Measurements from ENCODE around the gene FREM1. TPM values are rescaled to one million over a fixed set of nuclear protein-coding genes. Genes with fewer than 3 reads are reported as not detected.

The FREM1 gene
- total RNA-seq, 1 experiment from 2014 or later, result 0.17 TPM

GRCh38 chr9:14693251-14693861, 216.9 kb downstream of the FREM1 start, which contains the start of gene ZDHHC21:
Gene ZDHHC21, minus strand, starts transcription at chr9:14693432. Its CDS starts 19,092 bp downstream, at chr9:14674340.
- Histone ChIP-seq H3F3A (ENCODE audit: insufficient read depth, low read depth) (0 out of 2 replicates have a peak, but pooled peaks cover 3% of the 10 kb centered on the region), H3K4me3 (peak within 1 kb of the TSS; percentile 65), H3K4me2 (peak within 1 kb of the TSS; percentile 86), H3K27me3 (ENCODE audit: insufficient read depth, low read depth) (no peaks in the 10 kb centered on the region), H3K9me2 (ENCODE audit: insufficient read depth) (no peaks in the 10 kb centered on the region), H4K20me1 (ENCODE audit: insufficient read depth) (no peaks in the 10 kb centered on the region), H2AFZ (peak within 1 kb of the TSS; percentile 81), H3K9me3 (ENCODE audit: insufficient read depth, low read depth) (no peaks in the 10 kb centered on the region), H3K27ac (no peak within 1 kb of the TSS), H3K4me1 (replicated peaks; ENCODE audit: insufficient read depth) (peaks cover 19% of the 10 kb centered on the region), H3K79me2 (ENCODE audit: low read depth) (peaks cover 20% of the 10 kb centered on the region), H3K36me3 (ENCODE audit: low read depth) (no peaks in the 10 kb centered on the region)
- BruUV-seq (replicated peaks), result no TSS peak
- CTCF ChIA-PET, result no interaction called here
- DNase-seq, result peak in 1 of 2 experiments; percentile 51
- intact Hi-C loops (cut with micrococcal nuclease; ENCODE audit: unreplicated experiment), result no loop called here
- TF ChIP-seq EZH2 (IDR thresholded peaks at IDR 0.05; ENCODE audit: low read depth), result no peak
- TF ChIP-seq CTCF (conservative IDR thresholded peaks at IDR 0.05), result no peak
- POLR2A ChIA-PET (ENCODE audit: unreplicated experiment), result no interaction called here

GRCh38 chr9:14692470-14693250, 217.6 kb downstream of the FREM1 start:
- ChIA-PET CTCF (no interaction called here), POLR2A (ENCODE audit: unreplicated experiment) (interaction anchor here (0.7 kb wide), 1 partner anchor 186 kb away, joined by 3 read pairs; no protein-coding TSS in a partner anchor)
- 0 out of 2 replicates have a peak, but pooled peaks cover 3% of the 10 kb centered on the region for H3F3A ChIP-seq (ENCODE audit: insufficient read depth, low read depth)
- no peak overlapping the region for H3K27ac ChIP-seq
- peak overlapping the region; percentile 86 for H3K4me2 ChIP-seq
- H3K79me2 ChIP-seq (ENCODE audit: low read depth), result peaks cover 20% of the 10 kb centered on the region
- TF ChIP-seq EZH2 (IDR thresholded peaks at IDR 0.05; ENCODE audit: low read depth), result no peak
- H2AFZ ChIP-seq, result peak overlapping the region; percentile 81
- TSS peak; percentile 69 for BruUV-seq (replicated peaks)
- peaks cover 19% of the 10 kb centered on the region for H3K4me1 ChIP-seq (replicated peaks; ENCODE audit: insufficient read depth)
- no peaks in the 10 kb centered on the region for H3K36me3 ChIP-seq (ENCODE audit: low read depth)
- H4K20me1 ChIP-seq (ENCODE audit: insufficient read depth), result no peaks in the 10 kb centered on the region
- no peaks in the 10 kb centered on the region for H3K9me2 ChIP-seq (ENCODE audit: insufficient read depth)
- DNase-seq, result peak in 1 of 2 experiments; percentile 8
- H3K9me3 ChIP-seq (ENCODE audit: insufficient read depth, low read depth), result no peaks in the 10 kb centered on the region
- intact Hi-C loops (cut with micrococcal nuclease; ENCODE audit: unreplicated experiment), result no loop called here
- no peaks in the 10 kb centered on the region for H3K27me3 ChIP-seq (ENCODE audit: insufficient read depth, low read depth)
- peak overlapping the region; percentile 65 for H3K4me3 ChIP-seq

- intact Hi-C loops (cut with micrococcal nuclease; ENCODE audit: unreplicated experiment), result no loop called here
- H3K9me3 ChIP-seq (ENCODE audit: insufficient read depth, low read depth), result no peaks in the 10 kb centered on the region
- no peaks in the 10 kb centered on the region for H3K9me2 ChIP-seq (ENCODE audit: insufficient read depth)
- BruUV-seq (replicated peaks), result no TSS peak
- peaks cover 20% of the 10 kb centered on the region for H3K79me2 ChIP-seq (ENCODE audit: low read depth)
- TF ChIP-seq CTCF (conservative IDR thresholded peaks at IDR 0.05) (no peak), EZH2 (IDR thresholded peaks at IDR 0.05; ENCODE audit: low read depth) (no peak)
- H3K27ac ChIP-seq, result peak overlapping the region; percentile 27; the same call in 1 of the 2 replicates
- ChIA-PET POLR2A (ENCODE audit: unreplicated experiment) (no interaction called here), CTCF (interaction anchor here (0.6 kb wide), 1 partner anchor 1411 kb away, joined by 3 read pairs; no protein-coding TSS in a partner anchor)
- H2AFZ ChIP-seq, result no peak overlapping the region; the same call in 1 of the 2 replicates
- H3K4me2 ChIP-seq, result peak overlapping the region; percentile 86
- H3K36me3 ChIP-seq (ENCODE audit: low read depth), result 0 out of 2 replicates have a peak, but pooled peaks cover 3% of the 10 kb centered on the region
- 0 out of 2 replicates have a peak, but pooled peaks cover 3% of the 10 kb centered on the region for H3F3A ChIP-seq (ENCODE audit: insufficient read depth, low read depth)
- H3K4me1 ChIP-seq (replicated peaks; ENCODE audit: insufficient read depth), result peaks cover 19% of the 10 kb centered on the region
- no peaks in the 10 kb centered on the region for H4K20me1 ChIP-seq (ENCODE audit: insufficient read depth)
- H3K4me3 ChIP-seq, result peak overlapping the region; percentile 65; the same call in 1 of the 2 replicates
- H3K27me3 ChIP-seq (ENCODE audit: insufficient read depth, low read depth), result no peaks in the 10 kb centered on the region
- peak in 1 of 2 experiments; percentile 40 for DNase-seq
Observed at GRCh38 chr9:14690948-14691730, 219.1 kb downstream of the FREM1 start.
